CD4-positive, alpha-beta memory T cell (primary cell): Measurements from ENCODE around the gene NLRP1. TPM values are rescaled to one million over a fixed set of nuclear protein-coding genes. Genes with fewer than 3 reads are reported as not detected.

Experiments
- CTCF ChIA-PET: fragments of 350-600 bp; sonication (Branson Sonifier 250); formaldehyde crosslinking; loops from one replicate; lab custom pipeline; 2021; ENCODE audit warnings: inconsistent platforms; ENCODE audit not compliant: partially characterized antibody; lab: Charles Lee
- POLR2A ChIA-PET: fragments of 350-600 bp; sonication (Branson Sonifier 250); formaldehyde crosslinking; loops from one replicate; lab custom pipeline; 2021; ENCODE audit not compliant: partially characterized antibody; lab: Charles Lee
- DNase-seq, 5 donors: peaks; one replicate each; pipeline versions ENCODE4 v3.0.0 to v3.0.0-alpha.2; 2020 to 2022; ENCODE audit warnings: mixed read lengths in 1 of 5
- H3K27ac ChIP-seq: one replicate; pipeline ENCODE4 v1.7.0; 2013; ENCODE audit warnings: low read depth, low read length
- H3K27me3 ChIP-seq: 2 replicates; pipeline ENCODE4 v1.7.0; 2013; ENCODE audit warnings: mild to moderate bottlenecking, low read length, moderate library complexity; ENCODE audit not compliant: insufficient read depth
- H3K36me3 ChIP-seq: 2 replicates; pipeline ENCODE4 v1.7.0; 2013; ENCODE audit warnings: mild to moderate bottlenecking, low read length, moderate library complexity; ENCODE audit not compliant: insufficient read depth
- H3K4me1 ChIP-seq: 2 replicates; pipeline ENCODE4 v1.7.0; 2013; ENCODE audit warnings: mild to moderate bottlenecking, low read length, moderate library complexity; ENCODE audit not compliant: insufficient read depth
- H3K4me3 ChIP-seq, 2 donors: one replicate each; pipeline ENCODE4 v1.7.0; 2013; ENCODE audit warnings: low read length in 2 of 2, mild to moderate bottlenecking in 1 of 2
- H3K9me3 ChIP-seq, 2 donors: one replicate each; pipeline ENCODE4 v1.7.0; 2013; ENCODE audit warnings: low read length in 2 of 2, control low read depth in 1 of 2; ENCODE audit not compliant: control insufficient read depth in 1 of 2
- H3K27ac Mint-ChIP-seq, 7 donors: one replicate each; pipeline ENCODE4 v1.8.0; 2020 to 2021; ENCODE audit warnings: mixed read lengths in 7 of 7, mild to moderate bottlenecking in 6 of 7, inconsistent platforms in 3 of 7, moderate library complexity in 3 of 7
- H3K27me3 Mint-ChIP-seq, 2 donors: one replicate each; pipeline ENCODE4 v1.8.0; 2020 to 2021; ENCODE audit warnings: mixed read lengths in 2 of 2
- H3K36me3 Mint-ChIP-seq, 2 donors: one replicate each; pipeline ENCODE4 v1.8.0; 2020 to 2021; ENCODE audit warnings: mixed read lengths in 2 of 2, inconsistent platforms in 1 of 2, mild to moderate bottlenecking in 1 of 2
- H3K4me1 Mint-ChIP-seq, 4 donors: one replicate each; pipeline ENCODE4 v1.8.0; 2020 to 2021; ENCODE audit warnings: mixed read lengths in 4 of 4, mild to moderate bottlenecking in 1 of 4
- H3K4me3 Mint-ChIP-seq, 8 donors: one replicate each; pipeline ENCODE4 v1.8.0; 2020 to 2021; ENCODE audit warnings: mixed read lengths in 8 of 8, mild to moderate bottlenecking in 7 of 8, moderate library complexity in 6 of 8, inconsistent platforms in 3 of 8
- H3K9me3 Mint-ChIP-seq, 8 donors: one replicate each; pipeline ENCODE4 v1.8.0; 2020 to 2021; ENCODE audit warnings: mixed read lengths in 8 of 8, mild to moderate bottlenecking in 5 of 8, inconsistent platforms in 3 of 8, moderate library complexity in 1 of 8
- intact Hi-C: fragments of 100-400 bp; cut with micrococcal nuclease; formaldehyde crosslinking; loops from one replicate; pipeline ENCODE4 v1.15.1; 2023
- polyA plus RNA-seq, 2 donors: library from polyadenylated mRNA; unstranded; fragments of 300-500 nt; fragmentation: Illumina TruSeq; gene quantifications; one replicate each; pipeline ENCODE4 v1.2.3, GENCODE V29; 2021
- total RNA-seq, 2 experiments: library from RNA; stranded (reverse); gene quantifications; one replicate each; pipeline ENCODE4 v1.2.3, GENCODE V29; 2021

Gene NLRP1
- total and polyA plus RNA-seq, 4 experiments from 2014 or later: 9.7 to 292 (median 160) TPM

GRCh38 chr17:5486206-5487124 lies 97.8 kb downstream of the NLRP1 start, which contains the start of gene MIS12:
Gene MIS12, plus strand, starts transcription at chr17:5486566. Its CDS starts 2,297 bp downstream, at chr17:5488863.
- peak; percentile 96 to 100 (median 98) for DNase-seq
- H3K27ac Mint-ChIP-seq: peak within 1 kb of the TSS; percentile 86 to 99 (median 99)
- peaks cover 40% of the 10 kb centered on the region for H3K4me1 ChIP-seq
- no peaks in the 10 kb centered on the region for H3K27me3 Mint-ChIP-seq
- ChIA-PET POLR2A (interaction anchor here (0.7 to 6.1 kb wide), 18 partner anchors 9 to 1850 kb away, joined by 3 to 84 read pairs (median 4); partner anchors contain the start of genes C1QBP, CTNS, DHX33 and NLRP1), CTCF (interaction anchor here (1.1 to 1.6 kb wide), 3 partner anchors 15 to 47 kb away, joined by 4 to 5 read pairs (median 5); partner anchors contain the start of gene C1QBP)
- peak within 1 kb of the TSS; percentile 95 for H3K27ac ChIP-seq
- intact Hi-C loops: loop anchor here (1.0 to 5.0 kb wide), 8 partner anchors 15 to 1165 kb away; partner anchors contain the start of genes C17orf100, C1QBP, MED31 and NLRP1
- H3K4me3 ChIP-seq: peak within 1 kb of the TSS; percentile 86 to 93
- H3K27me3 ChIP-seq: no peaks in the 10 kb centered on the region
- peaks cover 26 to 71% of the 10 kb centered on the region in 2 donors for H3K36me3 Mint-ChIP-seq
- H3K4me3 Mint-ChIP-seq: peak within 1 kb of the TSS; percentile 83 to 98 (median 94)
- no peaks in the 10 kb centered on the region for H3K9me3 ChIP-seq
- peaks cover 0 to 2% (median 0%) of the 10 kb centered on the region in 8 donors for H3K9me3 Mint-ChIP-seq
- peaks cover 28 to 66% (median 49%) of the 10 kb centered on the region in 4 donors for H3K4me1 Mint-ChIP-seq
- H3K36me3 ChIP-seq: peaks cover 23% of the 10 kb centered on the region

GRCh38 chr17:5485270-5486205 lies 98.8 kb downstream of the NLRP1 start, which contains the start of gene DERL2:
Gene DERL2, minus strand, starts transcription at chr17:5486178. Its CDS starts 17 bp downstream, at chr17:5486161.
- ChIA-PET POLR2A (interaction anchor here (0.6 to 6.1 kb wide), 17 partner anchors 8 to 1849 kb away, joined by 3 to 84 read pairs (median 5); partner anchors contain the start of genes C1QBP, CTNS, DHX33 and NLRP1), CTCF (interaction anchor here (0.9 to 1.5 kb wide), 3 partner anchors 14 to 46 kb away, joined by 3 to 5 read pairs (median 4); partner anchors contain the start of gene C1QBP)
- Histone ChIP-seq H3K36me3 (peaks cover 32% of the 10 kb centered on the region), H3K27me3 (no peaks in the 10 kb centered on the region), H3K4me3 (peak within 1 kb of the TSS; percentile 86 to 93), H3K4me1 (peaks cover 40% of the 10 kb centered on the region), H3K9me3 (no peaks in the 10 kb centered on the region), H3K27ac (peak within 1 kb of the TSS; percentile 95)
- peaks cover 0 to 2% (median 0%) of the 10 kb centered on the region in 8 donors for H3K9me3 Mint-ChIP-seq
- H3K4me1 Mint-ChIP-seq: peaks cover 28 to 71% (median 50%) of the 10 kb centered on the region in 4 donors
- H3K27me3 Mint-ChIP-seq: no peaks in the 10 kb centered on the region
- peak within 1 kb of the TSS; percentile 83 to 98 (median 94) for H3K4me3 Mint-ChIP-seq
- H3K36me3 Mint-ChIP-seq: peaks cover 32 to 77% of the 10 kb centered on the region in 2 donors
- intact Hi-C loops: loop anchor here (1.0 to 5.0 kb wide), 8 partner anchors 16 to 1166 kb away; partner anchors contain the start of genes C17orf100, C1QBP, MED31 and NLRP1
- H3K27ac Mint-ChIP-seq: peak within 1 kb of the TSS; percentile 86 to 99 (median 99)
- peak in 1 of 5 donors; percentile 36 for DNase-seq

GRCh38 chr17:5481451-5481850 lies 102.9 kb downstream of the NLRP1 start:
- CTCF ChIA-PET: interaction anchor here (1.2 kb wide), 1 partner anchor 20 kb away, joined by 3 read pairs; no protein-coding TSS in a partner anchor
- Mint-ChIP-seq H3K27ac (peak overlapping the region in 3 of 7 donors; percentile 3 to 25 (median 15)), H3K4me3 (no peak overlapping the region), H3K4me1 (peaks cover 23 to 58% (median 42%) of the 10 kb centered on the region in 4 donors), H3K36me3 (peaks cover 47 to 82% of the 10 kb centered on the region in 2 donors), H3K27me3 (no peaks in the 10 kb centered on the region), H3K9me3 (peaks cover 0 to 2% (median 0%) of the 10 kb centered on the region in 8 donors)
- H3K27me3 ChIP-seq: no peaks in the 10 kb centered on the region
- no peak overlapping the region for H3K27ac ChIP-seq
- H3K36me3 ChIP-seq: peaks cover 63% of the 10 kb centered on the region
- POLR2A ChIA-PET: no interaction called here
- H3K4me1 ChIP-seq: peaks cover 30% of the 10 kb centered on the region
- no peak for DNase-seq
- no peak overlapping the region for H3K4me3 ChIP-seq
- intact Hi-C loops: no loop called here
- H3K9me3 ChIP-seq: no peaks in the 10 kb centered on the region

GRCh38 chr17:5480962-5481361 lies 103.3 kb downstream of the NLRP1 start:
- H3K27me3 ChIP-seq: no peaks in the 10 kb centered on the region
- POLR2A ChIA-PET: interaction anchor here (1.2 kb wide), 1 partner anchor 10 kb away, joined by 3 read pairs; no protein-coding TSS in a partner anchor
- CTCF ChIA-PET: interaction anchor here (1.2 kb wide), 1 partner anchor 20 kb away, joined by 3 read pairs; no protein-coding TSS in a partner anchor
- no peaks in the 10 kb centered on the region for H3K9me3 ChIP-seq
- no peak for DNase-seq
- intact Hi-C loops: no loop called here
- H3K27ac ChIP-seq: no peak overlapping the region
- peaks cover 23 to 55% (median 40%) of the 10 kb centered on the region in 4 donors for H3K4me1 Mint-ChIP-seq
- H3K27me3 Mint-ChIP-seq: no peaks in the 10 kb centered on the region
- peaks cover 30% of the 10 kb centered on the region for H3K4me1 ChIP-seq
- H3K36me3 ChIP-seq: peaks cover 63% of the 10 kb centered on the region
- peaks cover 0 to 2% (median 0%) of the 10 kb centered on the region in 8 donors for H3K9me3 Mint-ChIP-seq
- no peak overlapping the region for H3K4me3 Mint-ChIP-seq
- H3K27ac Mint-ChIP-seq: peak overlapping the region in 1 of 7 donors; percentile 3
- H3K36me3 Mint-ChIP-seq: peaks cover 47 to 82% of the 10 kb centered on the region in 2 donors
- H3K4me3 ChIP-seq: no peak overlapping the region

GRCh38 chr17:5478992-5479391 lies 105.3 kb downstream of the NLRP1 start:
- peaks cover 57 to 86% of the 10 kb centered on the region in 2 donors for H3K36me3 Mint-ChIP-seq
- no peak overlapping the region for H3K27ac Mint-ChIP-seq
- no peaks in the 10 kb centered on the region for H3K9me3 ChIP-seq
- no peak overlapping the region for H3K4me3 ChIP-seq
- ChIA-PET CTCF (interaction anchor here (1.4 kb wide), 1 partner anchor 40 kb away, joined by 3 read pairs; the partner anchor contains the start of gene C1QBP), POLR2A (no interaction called here)
- peaks cover 14% of the 10 kb centered on the region for H3K4me1 ChIP-seq
- H3K36me3 ChIP-seq: peaks cover 71% of the 10 kb centered on the region
- no peaks in the 10 kb centered on the region for H3K27me3 Mint-ChIP-seq
- intact Hi-C loops: no loop called here
- H3K27ac ChIP-seq: no peak overlapping the region
- H3K4me1 Mint-ChIP-seq: peaks cover 18 to 35% (median 28%) of the 10 kb centered on the region in 4 donors
- H3K27me3 ChIP-seq: no peaks in the 10 kb centered on the region
- H3K4me3 Mint-ChIP-seq: no peak overlapping the region
- peaks cover 0 to 2% (median 0%) of the 10 kb centered on the region in 8 donors for H3K9me3 Mint-ChIP-seq
- DNase-seq: no peak

- Histone ChIP-seq H3K27ac (no peak overlapping the region), H3K27me3 (no peaks in the 10 kb centered on the region), H3K36me3 (peaks cover 33% of the 10 kb centered on the region), H3K4me1 (peaks cover 7% of the 10 kb centered on the region), H3K9me3 (no peaks in the 10 kb centered on the region), H3K4me3 (no peak overlapping the region)
- ChIA-PET CTCF (no interaction called here), POLR2A (interaction anchor here (0.9 kb wide), 1 partner anchor 12 kb away, joined by 3 read pairs; the partner anchor contains the start of gene DERL2)
- Mint-ChIP-seq H3K4me1 (peaks cover 9 to 23% (median 17%) of the 10 kb centered on the region in 4 donors), H3K36me3 (peaks cover 40 to 63% of the 10 kb centered on the region in 2 donors), H3K4me3 (no peak overlapping the region), H3K27ac (no peak overlapping the region), H3K27me3 (no peaks in the 10 kb centered on the region), H3K9me3 (no peaks in the 10 kb centered on the region)
- intact Hi-C loops: no loop called here
- no peak for DNase-seq
Measured at GRCh38 chr17:5473906-5474305, 110.4 kb downstream of the NLRP1 start.
